Measurements from ENCODE around the gene TRIM17. TPM values are rescaled to one million over a fixed set of nuclear protein-coding genes. Genes with fewer than 3 reads are reported as not detected.

Gene TRIM17
- total and polyA plus RNA-seq, 2 of the 13 experiments (the other 11 are each of a cell fraction or from before 2014, with no cell fraction given) = 0.32 to 0.64 TPM

DNA sequence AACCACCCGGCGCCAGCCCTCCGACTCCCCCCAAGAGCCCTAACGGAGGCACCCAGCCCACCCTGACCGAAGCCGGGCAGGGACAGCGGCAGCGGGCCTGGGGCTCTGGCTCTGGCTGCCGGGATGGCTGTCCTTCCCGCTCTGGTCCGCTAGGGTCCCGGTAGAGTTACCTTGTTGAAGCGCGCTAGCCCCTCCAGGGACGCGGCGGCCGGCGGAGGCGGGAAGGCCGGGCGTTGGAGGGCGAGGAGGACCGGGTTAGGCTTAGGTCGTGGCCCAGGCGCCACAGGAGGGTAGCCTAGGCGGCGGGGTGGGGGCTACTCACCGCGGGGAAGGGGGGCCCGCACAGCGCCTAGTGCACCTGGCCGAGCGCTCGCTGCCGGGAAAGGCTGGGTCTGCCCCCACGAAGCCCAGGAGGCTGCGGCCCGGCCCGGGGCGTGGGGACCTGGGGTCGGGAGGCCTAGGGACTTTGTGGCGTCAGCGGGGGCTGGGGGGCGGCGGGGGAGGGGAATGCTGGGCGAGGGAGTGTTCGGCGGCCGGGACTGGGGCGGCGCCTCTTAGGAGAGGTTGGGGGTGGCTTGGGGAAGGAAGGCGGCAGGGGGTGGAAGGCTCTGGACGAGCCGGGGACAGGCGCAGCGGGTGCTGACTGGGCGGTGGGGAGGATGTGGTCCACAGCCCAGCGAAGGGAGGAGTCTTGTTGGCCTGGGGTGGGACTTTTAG is at the start of gene TRIM17 (continued):
- TF ChIP-seq HNF1A (IDR thresholded peaks at IDR 0.05; ENCODE audit: low read depth) (no peak), HNF1A (CRISPR knock-in tag; IDR thresholded peaks at IDR 0.05; ENCODE audit: borderline replicate concordance) (no peak)

GRCh38 chr1:228465571-228466146 is 49.0 kb upstream of the TRIM17 start:
- POLR2A ChIA-PET = no interaction called here
- no peak for ATAC-seq
- no peak for DNase-seq (ENCODE audit: low spot score)

More at GRCh38 chr1:228465571-228466146, 49.0 kb upstream of the TRIM17 start:
- in situ Hi-C loops (cut with HindIII; ENCODE audit: extremely low pct_ligation_motif_present, low pct_unique_long_range_greater_than_20kb) = no loop called here
- Histone ChIP-seq H2AFZ (ENCODE audit: low read length) (no peak overlapping the region), H3K27ac (ENCODE audit: extremely low read length, insufficient read depth, low read length) (no peak overlapping the region), H3K27me3 (ENCODE audit: control insufficient read depth in 1 of 2, insufficient read depth in 2 of 2, low read length in 2 of 2) (peaks cover 5 to 50% of the 10 kb centered on the region in 2 experiments; a peak in 4 of 5 replicates), H3K36me3 (replicated peaks in 1 of 2; ENCODE audit: control insufficient read depth in 1 of 2, insufficient read depth in 2 of 2, low read length in 2 of 2) (no peaks in the 10 kb centered on the region), H3K4me3 (replicated peaks in 1 of 3; ENCODE audit: insufficient read depth in 1 of 3, low read depth in 2 of 3, low read length in 3 of 3) (no peak overlapping the region), H3K9me3 (ENCODE audit: low read length) (no peaks in the 10 kb centered on the region), H4K20me1 (ENCODE audit: insufficient read depth, low read length) (no peaks in the 10 kb centered on the region), H3K9ac (ENCODE audit: insufficient read depth, low read depth, low read length) (no peak overlapping the region), H3K4me2 (ENCODE audit: low read depth, low read length) (no peak overlapping the region), H3K79me2 (ENCODE audit: insufficient read depth, low read length) (no peaks in the 10 kb centered on the region), H3K4me1 (ENCODE audit: insufficient read depth, low read length) (peaks cover 5% of the 10 kb centered on the region; the same call in 1 of the 2 replicates)
- intact Hi-C loops (cut with micrococcal nuclease; ENCODE audit: unreplicated experiment) = no loop called here
- FAIRE-seq = no peak
- no TSS peak for BruUV-seq (replicated peaks)
- 22% methylated on average over 8 of the region's 8 CpGs for WGBS (ENCODE audit: low lambda C conversion rate)
- TF ChIP-seq HOXA7 (CRISPR knock-in tag; IDR thresholded peaks at IDR 0.05) (no peak), MAFF (IDR thresholded peaks at IDR 0.05; ENCODE audit: low read depth, low read length) (peak; percentile 52), MAFK (conservative IDR thresholded peaks at IDR 0.05 in 1 of 2, IDR thresholded peaks at IDR 0.05 in 1 of 2; ENCODE audit: low read length in 2 of 2) (peak; percentile 24 to 60; a peak in 2 of 4 replicates)
- CTCF ChIA-PET (ENCODE audit: low intra/inter-chr PET ratio, low total read pairs) = no interaction called here
